GM23248 (cell line): ENCODE data around the gene RAB36. TPM values are rescaled to one million over a fixed set of nuclear protein-coding genes. Genes with fewer than 3 reads are reported as not detected.

Experiments
- DNase-seq: peaks from one replicate; pipeline ENCODE4 v3.0.0-alpha.2; 2015
- H2AFZ ChIP-seq: fragments of 200-600 bp; sonication (generic); 2 replicates; pipeline ENCODE4 v1.6.1; 2016; ENCODE audit warnings: antibody characterized with exemption
- H3F3A ChIP-seq: fragments of 200-600 bp; sonication (generic); 2 replicates; pipeline ENCODE4 v1.6.1; 2016; ENCODE audit warnings: mild to moderate bottlenecking, antibody characterized with exemption, mixed run types; ENCODE audit not compliant: insufficient read depth
- H3K27ac ChIP-seq: fragments of 200-600 bp; sonication (generic); 2 replicates; pipeline ENCODE4 v1.5.1; 2016; ENCODE audit warnings: mild to moderate bottlenecking
- H3K27me3 ChIP-seq: fragments of 200-600 bp; sonication (generic); replicated peaks from 2 replicates; pipeline ENCODE4 v1.6.1; 2016; ENCODE audit warnings: mild to moderate bottlenecking; ENCODE audit not compliant: insufficient read depth
- H3K36me3 ChIP-seq: fragments of 200-600 bp; sonication (generic); 2 replicates; pipeline ENCODE4 v1.6.1; 2016; ENCODE audit warnings: low read depth, mild to moderate bottlenecking
- H3K4me1 ChIP-seq: fragments of 200-600 bp; sonication (generic); 2 replicates; pipeline ENCODE4 v1.6.1; 2016; ENCODE audit warnings: mild to moderate bottlenecking; ENCODE audit not compliant: insufficient read depth
- H3K4me2 ChIP-seq: fragments of 200-600 bp; sonication (generic); one replicate; pipeline ENCODE4 v1.6.1; 2016; ENCODE audit warnings: mild to moderate bottlenecking; ENCODE audit not compliant: unreplicated experiment
- H3K4me3 ChIP-seq: fragments of 200-600 bp; sonication (generic); 2 replicates; pipeline ENCODE4 v1.5.1; 2016; ENCODE audit warnings: mild to moderate bottlenecking
- H3K79me2 ChIP-seq: fragments of 200-600 bp; sonication (generic); 2 replicates; pipeline ENCODE4 v1.6.1; 2016; ENCODE audit warnings: mild to moderate bottlenecking; ENCODE audit not compliant: insufficient read depth
- H3K9ac ChIP-seq: fragments of 200-600 bp; sonication (generic); 2 replicates; pipeline ENCODE4 v1.6.1; 2016; ENCODE audit warnings: mild to moderate bottlenecking
- H3K9me2 ChIP-seq: fragments of 200-600 bp; sonication (generic); 2 replicates; pipeline ENCODE4 v1.6.1; 2016; ENCODE audit warnings: mixed run types, mild to moderate bottlenecking, moderate library complexity; ENCODE audit not compliant: insufficient read depth
- H3K9me3 ChIP-seq: fragments of 200-600 bp; sonication (generic); one replicate; pipeline ENCODE4 v1.6.1; 2017; ENCODE audit warnings: low read depth
- H4K20me1 ChIP-seq: fragments of 200-600 bp; sonication (generic); 2 replicates; pipeline ENCODE4 v1.6.0; 2016; ENCODE audit not compliant: insufficient read depth
- EZH2 ChIP-seq: fragments of 200-600 bp; sonication (generic); IDR thresholded peaks from 2 replicates; pipeline ENCODE4 v1.6.1; 2018; ENCODE audit warnings: antibody characterized with exemption, mild to moderate bottlenecking; ENCODE audit not compliant: insufficient read depth, poor library complexity, severe bottlenecking
- EZH2phosphoT487 ChIP-seq: fragments of 200-600 bp; sonication (generic); IDR thresholded peaks from 2 replicates; pipeline ENCODE4 v1.6.1; 2018; ENCODE audit warnings: antibody characterized with exemption, moderate library complexity, mild to moderate bottlenecking, low read depth; ENCODE audit not compliant: insufficient read depth
- WGBS, 2 experiments: methylation state at CpG; one replicate each; pipeline ENCODE4 v1.1.6; 2015 to 2017; ENCODE audit warnings: low lambda C conversion rate in 2 of 2, low coverage in 1 of 2; ENCODE audit errors: missing lambda C conversion rate in 2 of 2; 5-methylcytosine and 5-hydroxymethylcytosine counted together
- in situ Hi-C: fragments of 300-500 bp; cut with MboI; formaldehyde crosslinking; loops from 2 replicates; pipeline ENCODE4 v1.15.0; 2020
- polyA plus RNA-seq: library from polyadenylated mRNA; unstranded; fragments of >200 nt; fragmentation: Nextera tagmentation; extraction: Ambion mirVana; gene quantifications from 2 replicates; pipeline ENCODE4 v1.2.1, GENCODE V29; 2016
- total RNA-seq: library from RNA; depleted of rRNA; stranded (reverse); fragments of >200 nt; shearing (Covaris generic); gene quantifications from 2 replicates; pipeline ENCODE4 v1.2.3, GENCODE V29; 2014

The RAB36 gene
- total and polyA plus RNA-seq, 2 experiments from 2014 or later = 3.5 to 6.8 TPM

- H3K4me1 ChIP-seq = no peaks in the 10 kb centered on the region
- no peaks in the 10 kb centered on the region for H3K27me3 ChIP-seq
- H2AFZ ChIP-seq = no peak overlapping the region
- no peak overlapping the region for H3K27ac ChIP-seq
- H3K9ac ChIP-seq = no peak overlapping the region
- WGBS, 2 experiments = 84 to 97% methylated on average over 3 of the region's 3 CpGs
- TF ChIP-seq EZH2phosphoT487 (no peak), EZH2 (no peak)
- no peaks in the 10 kb centered on the region for H3K79me2 ChIP-seq
- no peak for DNase-seq
- H4K20me1 ChIP-seq = no peaks in the 10 kb centered on the region
- H3K36me3 ChIP-seq = no peaks in the 10 kb centered on the region
- no peaks in the 10 kb centered on the region for H3K9me2 ChIP-seq
- no peak overlapping the region for H3K4me2 ChIP-seq
- H3K9me3 ChIP-seq = no peaks in the 10 kb centered on the region
- H3F3A ChIP-seq = no peaks in the 10 kb centered on the region
- H3K4me3 ChIP-seq = no peak overlapping the region
- in situ Hi-C loops = no loop called here
Measured at GRCh38 chr22:23155143-23155542, 9.9 kb downstream of the RAB36 start.

GRCh38 chr22:23155831-23156230, 10.6 kb downstream of the RAB36 start:
- Histone ChIP-seq H3K9me2 (no peaks in the 10 kb centered on the region), H3K9me3 (no peaks in the 10 kb centered on the region)

GRCh38 chr22:23156286-23156685, 11.0 kb downstream of the RAB36 start:
- no peak for TF ChIP-seq EZH2
- TF ChIP-seq EZH2phosphoT487 = no peak
- Histone ChIP-seq H3K79me2 (no peaks in the 10 kb centered on the region), H2AFZ (no peak overlapping the region), H3F3A (no peaks in the 10 kb centered on the region), H3K4me1 (no peaks in the 10 kb centered on the region), H3K4me3 (no peak overlapping the region), H3K9me2 (no peaks in the 10 kb centered on the region), H3K27ac (no peak overlapping the region), H3K9ac (no peak overlapping the region), H4K20me1 (no peaks in the 10 kb centered on the region), H3K9me3 (no peaks in the 10 kb centered on the region), H3K36me3 (no peaks in the 10 kb centered on the region), H3K27me3 (no peaks in the 10 kb centered on the region), H3K4me2 (no peak overlapping the region)
- in situ Hi-C loops = no loop called here
- WGBS, 2 experiments = 68 to 79% methylated on average over 7 to 8 of the region's 8 CpGs
- DNase-seq = no peak

More at GRCh38 chr22:23155831-23156230, 10.6 kb downstream of the RAB36 start:
- in situ Hi-C loops = no loop called here
- TF ChIP-seq EZH2 (no peak), EZH2phosphoT487 (no peak)
- Histone ChIP-seq H3K4me2 (no peak overlapping the region), H3K4me3 (no peak overlapping the region), H3K4me1 (no peaks in the 10 kb centered on the region), H3K27ac (no peak overlapping the region), H3K27me3 (no peaks in the 10 kb centered on the region), H3K36me3 (no peaks in the 10 kb centered on the region), H3K9ac (no peak overlapping the region), H3K79me2 (no peaks in the 10 kb centered on the region), H2AFZ (no peak overlapping the region), H4K20me1 (no peaks in the 10 kb centered on the region), H3F3A (no peaks in the 10 kb centered on the region)
- DNase-seq = no peak
- 79 to 81% methylated on average over 9 of the region's 9 CpGs for WGBS, 2 experiments

- Histone ChIP-seq H3K36me3 (no peaks in the 10 kb centered on the region), H3K27me3 (no peaks in the 10 kb centered on the region), H3F3A (no peaks in the 10 kb centered on the region), H2AFZ (no peak overlapping the region), H4K20me1 (no peaks in the 10 kb centered on the region), H3K4me1 (no peaks in the 10 kb centered on the region), H3K4me3 (no peak overlapping the region), H3K79me2 (no peaks in the 10 kb centered on the region), H3K27ac (no peak overlapping the region), H3K9ac (no peak overlapping the region), H3K9me3 (no peaks in the 10 kb centered on the region), H3K9me2 (no peaks in the 10 kb centered on the region), H3K4me2 (no peak overlapping the region)
- in situ Hi-C loops = no loop called here
- no peak for DNase-seq
- 86 to 88% methylated on average over 21 to 22 of the region's 22 CpGs for WGBS, 2 experiments
- TF ChIP-seq EZH2 = no peak
- no peak for TF ChIP-seq EZH2phosphoT487
Measured at GRCh38 chr22:23157560-23158515, 12.6 kb downstream of the RAB36 start.
